Measurements from ENCODE around the gene NHEJ1. TPM values are rescaled to one million over a fixed set of nuclear protein-coding genes. Genes with fewer than 3 reads are reported as not detected.
A peak's percentile ranks its signal among the peaks of the same experiment; 100 is the strongest.

The NHEJ1 gene
- 10 to 100 TPM; 13.2 to 20.9 (median 18.4) TPM for total RNA-seq

GRCh38 chr2:219160186-219161017 is at the start of gene NHEJ1:
Gene NHEJ1, minus strand, starts transcription at chr2:219160815. Its CDS starts 2,453 bp downstream, at chr2:219158362.
- peak within 1 kb of the TSS; percentile 19 for H3K4me3 ChIP-seq (ENCODE audit: low read depth, poor library complexity, severe bottlenecking)
- WGBS, 2 donors = 0% methylated on average over 44 to 50 of the region's 70 CpGs
- intact Hi-C loops (cut with DNase I; ENCODE audit: low total_unique reads) = loop anchor here (5.0 kb wide), 1 partner anchor 137 kb away; no protein-coding TSS in a partner anchor
- peak in 1 of 3 donors; percentile 96 for TF ChIP-seq CTCF (IDR thresholded peaks at IDR 0.05)
- TF ChIP-seq POLR2A (IDR thresholded peaks at IDR 0.05) = no peak
- peak; percentile 96 to 99 for DNase-seq (ENCODE audit: low spot score in 2 of 2)

GRCh38 chr2:219209236-219210195 is 48.9 kb upstream of the NHEJ1 start:
- WGBS, 2 donors = 73 to 78% methylated on average over 16 to 18 of the region's 18 CpGs

GRCh38 chr2:219207884-219208740 is 47.5 kb upstream of the NHEJ1 start:
- H3K4me3 ChIP-seq (ENCODE audit: low read depth, poor library complexity, severe bottlenecking) = no peak overlapping the region
- intact Hi-C loops (cut with DNase I; ENCODE audit: low total_unique reads) = no loop called here
- TF ChIP-seq POLR2A (IDR thresholded peaks at IDR 0.05) = no peak
- TF ChIP-seq CTCF (IDR thresholded peaks at IDR 0.05) = no peak
- DNase-seq (ENCODE audit: low spot score in 2 of 2) = peak in 1 of 2 donors; percentile 85
- 70 to 74% methylated on average over 17 of the region's 17 CpGs for WGBS, 2 donors

More at GRCh38 chr2:219209236-219210195, 48.9 kb upstream of the NHEJ1 start:
- intact Hi-C loops (cut with DNase I; ENCODE audit: low total_unique reads) = no loop called here
- H3K4me3 ChIP-seq (ENCODE audit: low read depth, poor library complexity, severe bottlenecking) = no peak overlapping the region
- TF ChIP-seq POLR2A (IDR thresholded peaks at IDR 0.05) (no peak), CTCF (IDR thresholded peaks at IDR 0.05) (no peak)
- DNase-seq (ENCODE audit: low spot score in 2 of 2) = peak in 1 of 2 donors; percentile 77

- peak overlapping the region; percentile 50 for H3K4me3 ChIP-seq (ENCODE audit: low read depth, poor library complexity, severe bottlenecking)
- TF ChIP-seq POLR2A (IDR thresholded peaks at IDR 0.05) = no peak
- no peak for TF ChIP-seq CTCF (IDR thresholded peaks at IDR 0.05)
- 16 to 21% methylated on average over 22 of the region's 22 CpGs for WGBS, 2 donors
- intact Hi-C loops (cut with DNase I; ENCODE audit: low total_unique reads) = no loop called here
- DNase-seq (ENCODE audit: low spot score in 2 of 2) = no peak
These were observed 46.7 kb upstream of the NHEJ1 start for GRCh38 chr2:219207134-219207883.
